GM18520 (cell line): Measurements from ENCODE around the gene DZANK1.
"Not testable (repeated sequence)": the region's sequence is repeated elsewhere in the genome, so short reads cannot be mapped to it uniquely, and the experiment has no call there.

Source experiments
- ATAC-seq: cut with Tn5 transposase; IDR thresholded peaks from one replicate; pipeline ENCODE4 v1.9.1; 2021; ENCODE audit not compliant: unreplicated experiment

DZANK1 gene

GRCh38 chr20:18466894-18467730, at the start of gene DZANK1, which contains the start of gene POLR3F:
Gene DZANK1 (minus strand): TSS chr20:18467030. CDS start chr20:18465358, 1,672 bp downstream.
Gene POLR3F (plus strand): TSS chr20:18467390. CDS start chr20:18467507, 117 bp downstream.
- peak; percentile 89 for ATAC-seq

GRCh38 chr20:18515973-18516372, 49.1 kb upstream of the DZANK1 start:
- no peak for ATAC-seq

GRCh38 chr20:18514127-18514526, 47.3 kb upstream of the DZANK1 start:
- ATAC-seq = no peak

GRCh38 chr20:18513208-18513607, 46.4 kb upstream of the DZANK1 start:
- no peak for ATAC-seq

- ATAC-seq = no peak
Measured at GRCh38 chr20:18511571-18511970, 44.7 kb upstream of the DZANK1 start.

GRCh38 chr20:18507218-18508191, 40.7 kb upstream of the DZANK1 start, which contains the start of gene SEC23B:
Gene SEC23B (plus strand): TSS chr20:18507940. CDS start chr20:18510836, 2,896 bp downstream.
- ATAC-seq = peak; percentile 97

- no peak for ATAC-seq
Measured at GRCh38 chr20:18506744-18507143, 39.9 kb upstream of the DZANK1 start.

GRCh38 chr20:18504479-18505060, 37.7 kb upstream of the DZANK1 start:
- ATAC-seq = no peak

GRCh38 chr20:18501672-18502071, 34.8 kb upstream of the DZANK1 start:
- ATAC-seq = not testable (repeated sequence)

- no peak for ATAC-seq
Measured at GRCh38 chr20:18497603-18498002, 30.8 kb upstream of the DZANK1 start.

- peak; percentile 90 for ATAC-seq
Measured at GRCh38 chr20:18496740-18497592, 30.1 kb upstream of the DZANK1 start, which contains the start of gene RBBP9. Gene RBBP9 (minus strand): TSS chr20:18497225. CDS start chr20:18497167, 58 bp downstream.

GRCh38 chr20:18496042-18496441, 29.2 kb upstream of the DZANK1 start:
- no peak for ATAC-seq

- no peak for ATAC-seq
Measured at GRCh38 chr20:18488301-18488700, 21.5 kb upstream of the DZANK1 start.

GRCh38 chr20:18481596-18481995, 14.8 kb upstream of the DZANK1 start:
- no peak for ATAC-seq

- no peak for ATAC-seq
Measured at GRCh38 chr20:18477821-18478220, 11.0 kb upstream of the DZANK1 start.

GRCh38 chr20:18477218-18477617, 10.4 kb upstream of the DZANK1 start:
- ATAC-seq = no peak

GRCh38 chr20:18466574-18466893, 296 bp downstream of the DZANK1 start:
- ATAC-seq = no peak

- ATAC-seq = no peak
Measured at GRCh38 chr20:18465536-18466200, 1.2 kb downstream of the DZANK1 start.

GRCh38 chr20:18456600-18456999, 10.2 kb downstream of the DZANK1 start:
- no peak for ATAC-seq

- no peak for ATAC-seq
Measured at GRCh38 chr20:18443886-18444285, 22.9 kb downstream of the DZANK1 start.
